Chondrocyte (in vitro differentiated cells): Measurements from ENCODE around the gene PRRG2. TPM values are rescaled to one million over a fixed set of nuclear protein-coding genes. Genes with fewer than 3 reads are reported as not detected.

Experiments used
- DNase-seq: peaks from one replicate; pipeline ENCODE4 v3.0.0; 2021; ENCODE audit warnings: mixed read lengths, low spot score
- H3K27ac Mint-ChIP-seq: one replicate; pipeline ENCODE4 v1.8.0; 2021; ENCODE audit warnings: mild to moderate bottlenecking, moderate library complexity, mixed read lengths; ENCODE audit not compliant: unreplicated experiment
- H3K27me3 Mint-ChIP-seq: 2 replicates; pipeline ENCODE4 v1.8.0; 2021; ENCODE audit warnings: low read depth, mixed read lengths
- H3K36me3 Mint-ChIP-seq: 2 replicates; pipeline ENCODE4 v1.8.0; 2021; ENCODE audit warnings: low read depth, mixed read lengths
- H3K4me1 Mint-ChIP-seq: 2 replicates; pipeline ENCODE4 v1.8.0; 2021; ENCODE audit warnings: low read depth, mild to moderate bottlenecking, mixed read lengths
- H3K4me3 Mint-ChIP-seq: one replicate; pipeline ENCODE4 v1.8.0; 2021; ENCODE audit warnings: mild to moderate bottlenecking, moderate library complexity, mixed read lengths; ENCODE audit not compliant: unreplicated experiment
- H3K9me3 Mint-ChIP-seq: 2 replicates; pipeline ENCODE4 v1.8.0; 2021; ENCODE audit warnings: low read depth, mixed read lengths
- CTCF ChIP-seq: fragments of 200-600 bp; sonication (generic); IDR thresholded peaks from 2 replicates; pipeline ENCODE4 v1.5.0; 2021; ENCODE audit warnings: antibody characterized with exemption, mild to moderate bottlenecking, moderate library complexity
- total RNA-seq: library from RNA; stranded (reverse); gene quantifications from 3 replicates; pipeline ENCODE4 v1.2.1, GENCODE V29; 2021

Gene PRRG2
- total RNA-seq, 1 donor from 2014 or later: 0.17 TPM

- no peaks in the 10 kb centered on the region for H3K27me3 Mint-ChIP-seq
- no peak overlapping the region for H3K27ac Mint-ChIP-seq
These were observed 41.7 kb upstream of the PRRG2 start for GRCh38 chr19:49539192-49539952.

GRCh38 chr19:49541914-49542313 lies 39.2 kb upstream of the PRRG2 start:
- Mint-ChIP-seq H3K27ac (no peak overlapping the region), H3K4me1 (peaks cover 3% of the 10 kb centered on the region), H3K36me3 (peaks cover 22% of the 10 kb centered on the region), H3K9me3 (no peaks in the 10 kb centered on the region), H3K4me3 (no peak overlapping the region), H3K27me3 (no peaks in the 10 kb centered on the region)
- no peak for TF ChIP-seq CTCF
- DNase-seq: no peak

More at GRCh38 chr19:49539192-49539952, 41.7 kb upstream of the PRRG2 start:
- no peaks in the 10 kb centered on the region for H3K9me3 Mint-ChIP-seq
- no peak for DNase-seq
- TF ChIP-seq CTCF: no peak
- no peak overlapping the region for H3K4me3 Mint-ChIP-seq
- H3K36me3 Mint-ChIP-seq: peaks cover 30% of the 10 kb centered on the region
- peaks cover 9% of the 10 kb centered on the region for H3K4me1 Mint-ChIP-seq

GRCh38 chr19:49542446-49542845 lies 38.7 kb upstream of the PRRG2 start:
- H3K9me3 Mint-ChIP-seq: no peaks in the 10 kb centered on the region
- no peak for DNase-seq
- peaks cover 19% of the 10 kb centered on the region for H3K36me3 Mint-ChIP-seq
- peaks cover 4% of the 10 kb centered on the region for H3K4me1 Mint-ChIP-seq
- no peaks in the 10 kb centered on the region for H3K27me3 Mint-ChIP-seq
- no peak overlapping the region for H3K4me3 Mint-ChIP-seq
- no peak for TF ChIP-seq CTCF
- H3K27ac Mint-ChIP-seq: no peak overlapping the region

GRCh38 chr19:49543032-49543431 lies 38.1 kb upstream of the PRRG2 start:
- Mint-ChIP-seq H3K9me3 (no peaks in the 10 kb centered on the region), H3K27ac (no peak overlapping the region), H3K27me3 (no peaks in the 10 kb centered on the region), H3K4me3 (no peak overlapping the region), H3K4me1 (peaks cover 4% of the 10 kb centered on the region), H3K36me3 (peaks cover 19% of the 10 kb centered on the region)
- no peak for DNase-seq
- no peak for TF ChIP-seq CTCF

GRCh38 chr19:49544154-49544553 lies 37.0 kb upstream of the PRRG2 start:
- Mint-ChIP-seq H3K27me3 (no peaks in the 10 kb centered on the region), H3K36me3 (peaks cover 19% of the 10 kb centered on the region), H3K27ac (peak overlapping the region; percentile 64), H3K9me3 (no peaks in the 10 kb centered on the region), H3K4me3 (no peak overlapping the region), H3K4me1 (peaks cover 4% of the 10 kb centered on the region)
- TF ChIP-seq CTCF: no peak
- no peak for DNase-seq
